Breast epithelium (tissue), 3 donors: ENCODE data around the gene SOS2.
A peak's percentile ranks its signal among the peaks of the same experiment; 100 is the strongest.

Experiments
- POLR2A ChIP-seq: fragments of 450-650 bp; IDR thresholded peaks from one replicate; pipeline ENCODE4 v1.6.1; 2016; ENCODE audit warnings: antibody characterized with exemption, mild to moderate bottlenecking, moderate library complexity
- TF ChIP-seq, protein P1 (sequence below), 3 donors: fragments of 450-650 bp; IDR thresholded peaks; one replicate each; pipeline ENCODE4 v1.5.1; 2016 to 2017; ENCODE audit warnings: antibody characterized with exemption in 3 of 3, mild to moderate bottlenecking in 3 of 3, moderate library complexity in 3 of 3

- TF ChIP-seq, protein P1, sequence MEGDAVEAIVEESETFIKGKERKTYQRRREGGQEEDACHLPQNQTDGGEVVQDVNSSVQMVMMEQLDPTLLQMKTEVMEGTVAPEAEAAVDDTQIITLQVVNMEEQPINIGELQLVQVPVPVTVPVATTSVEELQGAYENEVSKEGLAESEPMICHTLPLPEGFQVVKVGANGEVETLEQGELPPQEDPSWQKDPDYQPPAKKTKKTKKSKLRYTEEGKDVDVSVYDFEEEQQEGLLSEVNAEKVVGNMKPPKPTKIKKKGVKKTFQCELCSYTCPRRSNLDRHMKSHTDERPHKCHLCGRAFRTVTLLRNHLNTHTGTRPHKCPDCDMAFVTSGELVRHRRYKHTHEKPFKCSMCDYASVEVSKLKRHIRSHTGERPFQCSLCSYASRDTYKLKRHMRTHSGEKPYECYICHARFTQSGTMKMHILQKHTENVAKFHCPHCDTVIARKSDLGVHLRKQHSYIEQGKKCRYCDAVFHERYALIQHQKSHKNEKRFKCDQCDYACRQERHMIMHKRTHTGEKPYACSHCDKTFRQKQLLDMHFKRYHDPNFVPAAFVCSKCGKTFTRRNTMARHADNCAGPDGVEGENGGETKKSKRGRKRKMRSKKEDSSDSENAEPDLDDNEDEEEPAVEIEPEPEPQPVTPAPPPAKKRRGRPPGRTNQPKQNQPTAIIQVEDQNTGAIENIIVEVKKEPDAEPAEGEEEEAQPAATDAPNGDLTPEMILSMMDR (IDR thresholded peaks at IDR 0.05): peak in 1 of 3 donors; percentile 7
- TF ChIP-seq POLR2A: no peak
Observed at GRCh38 chr14:50231475-50232275, at the start of gene SOS2.
